Loucy (cell line): ENCODE measurements around the gene WWOX.

Experiments
- H2AFZ ChIP-seq: fragments of 200-600 bp; sonication (generic); 2 replicates; pipeline ENCODE4 v1.6.0; 2016; ENCODE audit warnings: antibody characterized with exemption, mild to moderate bottlenecking, low read length, moderate library complexity
- H3F3A ChIP-seq: fragments of 200-600 bp; 2 replicates; pipeline ENCODE4 v1.6.0; 2016; ENCODE audit warnings: antibody characterized with exemption, low read depth, mild to moderate bottlenecking
- H3K27me3 ChIP-seq: fragments of 200-600 bp; sonication (generic); 2 replicates; pipeline ENCODE4 v1.6.1; 2014; ENCODE audit warnings: low read length, mild to moderate bottlenecking; ENCODE audit not compliant: insufficient read depth, poor library complexity, severe bottlenecking
- H3K36me3 ChIP-seq: fragments of 200-600 bp; sonication (generic); 2 replicates; pipeline ENCODE4 v1.6.1; 2016; ENCODE audit warnings: low read length; ENCODE audit not compliant: insufficient read depth
- H3K4me1 ChIP-seq: fragments of 200-600 bp; sonication (generic); 2 replicates; pipeline ENCODE4 v1.5.1; 2014; ENCODE audit warnings: low read length, mild to moderate bottlenecking; ENCODE audit not compliant: insufficient read depth, poor library complexity, severe bottlenecking
- H3K4me2 ChIP-seq: fragments of 200-600 bp; sonication (generic); 2 replicates; pipeline ENCODE4 v1.6.0; 2014; ENCODE audit warnings: antibody characterized with exemption, low read length, low read depth, mild to moderate bottlenecking; ENCODE audit not compliant: poor library complexity, severe bottlenecking
- H3K4me3 ChIP-seq: fragments of 200-600 bp; sonication (generic); 2 replicates; pipeline ENCODE4 v1.5.1; 2014; ENCODE audit warnings: low read length, mild to moderate bottlenecking, mixed read lengths; ENCODE audit not compliant: poor library complexity, severe bottlenecking
- H3K79me2 ChIP-seq: fragments of 200-600 bp; sonication (generic); 2 replicates; pipeline ENCODE4 v1.6.1; 2014; ENCODE audit warnings: low read length; ENCODE audit not compliant: insufficient read depth
- H3K9ac ChIP-seq: fragments of 200-600 bp; sonication (generic); 2 replicates; pipeline ENCODE4 v1.6.0; 2014; ENCODE audit warnings: mild to moderate bottlenecking, low read depth, low read length, moderate library complexity; ENCODE audit not compliant: poor library complexity, severe bottlenecking
- H3K9me2 ChIP-seq: fragments of 200-600 bp; sonication (generic); replicated peaks from 2 replicates; pipeline ENCODE4 v1.6.1; 2016; ENCODE audit warnings: low read depth, low read length, mixed read lengths
- H3K9me3 ChIP-seq: fragments of 200-600 bp; sonication (generic); 2 replicates; pipeline ENCODE4 v1.6.1; 2014; ENCODE audit warnings: mild to moderate bottlenecking, antibody characterized with exemption, low read length, low read depth; ENCODE audit not compliant: insufficient read depth
- H4K20me1 ChIP-seq: fragments of 200-600 bp; sonication (generic); 2 replicates; pipeline ENCODE4 v1.6.0; 2014; ENCODE audit warnings: antibody characterized with exemption, low read length, mild to moderate bottlenecking; ENCODE audit not compliant: insufficient read depth, poor library complexity, severe bottlenecking
- CTCF ChIP-seq: fragments of 200-600 bp; sonication (generic); conservative IDR thresholded peaks from 2 replicates; pipeline ENCODE4 v1.5.1; 2014; ENCODE audit warnings: mild to moderate bottlenecking, antibody characterized with exemption, low read length
- EZH2phosphoT487 ChIP-seq: fragments of 200-600 bp; IDR thresholded peaks from 2 replicates; pipeline ENCODE4 v1.6.1; 2018; ENCODE audit warnings: antibody characterized with exemption, mild to moderate bottlenecking, moderate library complexity, borderline replicate concordance

Gene WWOX

GRCh38 chr16:78984324-78984723 is 884.9 kb downstream of the WWOX start:
- Histone ChIP-seq H3F3A (no peaks in the 10 kb centered on the region), H3K79me2 (no peaks in the 10 kb centered on the region), H3K9ac (no peak overlapping the region), H2AFZ (no peak overlapping the region), H4K20me1 (no peaks in the 10 kb centered on the region), H3K9me2 (no peaks in the 10 kb centered on the region), H3K4me1 (no peaks in the 10 kb centered on the region), H3K9me3 (no peaks in the 10 kb centered on the region), H3K4me2 (no peak overlapping the region), H3K36me3 (no peaks in the 10 kb centered on the region), H3K4me3 (no peak overlapping the region), H3K27me3 (no peaks in the 10 kb centered on the region)
- TF ChIP-seq CTCF: no peak
- no peak for TF ChIP-seq EZH2phosphoT487

DNA sequence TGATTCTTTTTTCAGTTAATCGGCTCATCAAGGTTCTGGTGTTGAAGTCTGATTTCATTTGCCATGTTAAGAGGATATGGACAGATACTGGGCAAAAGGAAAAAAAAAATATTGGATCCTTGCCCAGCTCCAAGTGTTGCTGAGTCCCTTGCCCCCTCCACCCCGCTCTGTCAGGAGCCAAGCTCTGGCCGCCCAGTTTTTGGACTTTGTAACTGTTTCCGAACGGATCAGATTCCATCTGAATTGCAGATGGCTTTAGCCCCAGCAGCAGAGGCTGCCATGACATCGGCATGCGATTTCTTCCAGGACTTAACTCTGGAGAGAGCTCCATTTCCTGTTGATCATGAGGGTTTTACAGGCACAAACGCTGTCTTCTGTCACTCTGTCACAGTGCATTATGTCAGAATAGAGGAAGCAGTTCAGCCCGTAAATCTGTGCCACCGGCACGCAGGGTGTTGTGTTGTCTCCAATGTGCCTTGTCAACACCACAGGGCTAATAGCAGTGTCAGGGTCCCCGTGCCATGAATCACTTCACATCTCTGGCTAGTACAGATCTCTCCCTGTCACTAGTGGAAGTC is 885.5 kb downstream of the WWOX start:
- H3K27me3 ChIP-seq: no peaks in the 10 kb centered on the region
- no peaks in the 10 kb centered on the region for H3K9me3 ChIP-seq
- H3K9ac ChIP-seq: no peak overlapping the region
- H2AFZ ChIP-seq: no peak overlapping the region
- H3K4me3 ChIP-seq: no peak overlapping the region
- no peak overlapping the region for H3K4me2 ChIP-seq
- no peaks in the 10 kb centered on the region for H3F3A ChIP-seq
- H3K4me1 ChIP-seq: no peaks in the 10 kb centered on the region
- H3K36me3 ChIP-seq: no peaks in the 10 kb centered on the region
- H3K9me2 ChIP-seq: no peaks in the 10 kb centered on the region
- TF ChIP-seq CTCF (no peak), EZH2phosphoT487 (no peak)
- no peaks in the 10 kb centered on the region for H4K20me1 ChIP-seq
- no peaks in the 10 kb centered on the region for H3K79me2 ChIP-seq

GRCh38 chr16:78985716-78986605 is 886.5 kb downstream of the WWOX start:
- Histone ChIP-seq H3K9me3 (no peaks in the 10 kb centered on the region), H3K4me3 (no peak overlapping the region), H3F3A (no peaks in the 10 kb centered on the region), H3K4me1 (peaks cover 7% of the 10 kb centered on the region), H3K27me3 (no peaks in the 10 kb centered on the region), H4K20me1 (no peaks in the 10 kb centered on the region), H3K4me2 (no peak overlapping the region), H3K36me3 (no peaks in the 10 kb centered on the region), H3K9ac (no peak overlapping the region), H3K79me2 (no peaks in the 10 kb centered on the region), H2AFZ (no peak overlapping the region), H3K9me2 (no peaks in the 10 kb centered on the region)
- TF ChIP-seq EZH2phosphoT487 (no peak), CTCF (no peak)
